Measurements from ENCODE around the gene BATF2.
A peak's percentile ranks its signal among the peaks of the same experiment; 100 is the strongest.

The BATF2 gene

DNA sequence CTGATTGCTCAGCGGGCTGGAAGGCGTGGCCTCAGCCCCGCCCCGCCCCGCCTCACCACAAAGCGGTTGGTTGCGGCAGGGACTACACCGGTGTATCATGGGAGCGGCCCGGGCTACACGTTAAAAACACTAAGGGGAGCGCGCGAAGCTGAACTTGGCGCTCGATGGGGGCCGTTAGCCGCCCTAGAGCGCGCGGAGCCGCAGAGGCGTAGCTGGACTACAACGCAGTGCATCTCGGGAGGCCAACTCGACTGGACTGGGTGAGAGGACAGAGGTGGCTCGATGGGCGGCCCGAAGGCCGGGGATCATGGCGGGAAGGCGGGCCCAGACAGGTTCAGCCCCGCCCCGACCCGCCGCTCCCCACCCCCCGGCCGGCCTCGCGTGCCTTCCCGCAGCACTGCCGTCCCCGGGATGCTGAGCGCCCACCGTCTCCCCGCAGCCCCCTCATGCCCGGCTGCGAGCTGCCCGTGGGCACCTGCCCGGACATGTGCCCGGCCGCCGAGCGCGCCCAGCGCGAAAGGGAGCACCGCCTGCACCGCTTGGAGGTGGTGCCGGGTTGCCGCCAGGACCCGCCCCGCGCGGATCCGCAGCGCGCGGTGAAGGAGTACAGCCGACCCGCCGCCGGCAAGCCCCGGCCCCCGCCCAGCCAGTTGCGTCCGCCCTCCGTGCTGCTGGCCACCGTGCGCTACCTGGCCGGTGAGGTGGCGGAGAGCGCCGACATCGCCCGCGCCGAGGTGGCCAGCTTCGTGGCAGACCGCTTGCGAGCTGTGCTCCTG lies 44.3 kb upstream of the BATF2 start, which contains the start of gene SAC3D1:
Gene SAC3D1 (plus strand): TSS at position 364 of the 776 bp plus-strand sequence. CDS start 83 bp downstream, at position 447.
- Histone ChIP-seq H3K27me3 (replicated peaks) (no peaks in the 10 kb centered on the region), H3K36me3 (replicated peaks) (peaks cover 6% of the 10 kb centered on the region), H3K27ac (peak within 1 kb of the TSS; percentile 66), H3K4me3 (ENCODE audit: low read depth, low read length) (peak within 1 kb of the TSS; percentile 67)
- TF ChIP-seq, protein P1, sequence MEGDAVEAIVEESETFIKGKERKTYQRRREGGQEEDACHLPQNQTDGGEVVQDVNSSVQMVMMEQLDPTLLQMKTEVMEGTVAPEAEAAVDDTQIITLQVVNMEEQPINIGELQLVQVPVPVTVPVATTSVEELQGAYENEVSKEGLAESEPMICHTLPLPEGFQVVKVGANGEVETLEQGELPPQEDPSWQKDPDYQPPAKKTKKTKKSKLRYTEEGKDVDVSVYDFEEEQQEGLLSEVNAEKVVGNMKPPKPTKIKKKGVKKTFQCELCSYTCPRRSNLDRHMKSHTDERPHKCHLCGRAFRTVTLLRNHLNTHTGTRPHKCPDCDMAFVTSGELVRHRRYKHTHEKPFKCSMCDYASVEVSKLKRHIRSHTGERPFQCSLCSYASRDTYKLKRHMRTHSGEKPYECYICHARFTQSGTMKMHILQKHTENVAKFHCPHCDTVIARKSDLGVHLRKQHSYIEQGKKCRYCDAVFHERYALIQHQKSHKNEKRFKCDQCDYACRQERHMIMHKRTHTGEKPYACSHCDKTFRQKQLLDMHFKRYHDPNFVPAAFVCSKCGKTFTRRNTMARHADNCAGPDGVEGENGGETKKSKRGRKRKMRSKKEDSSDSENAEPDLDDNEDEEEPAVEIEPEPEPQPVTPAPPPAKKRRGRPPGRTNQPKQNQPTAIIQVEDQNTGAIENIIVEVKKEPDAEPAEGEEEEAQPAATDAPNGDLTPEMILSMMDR (IDR thresholded peaks at IDR 0.05; ENCODE audit: low read depth, low read length, missing control alignments), result no peak
- in situ Hi-C loops (cut with HindIII; ENCODE audit: low pct_ligation_motif_present, low sequenced_read_pairs), result no loop called here
- DNase-seq, result peak; percentile 81

DNA sequence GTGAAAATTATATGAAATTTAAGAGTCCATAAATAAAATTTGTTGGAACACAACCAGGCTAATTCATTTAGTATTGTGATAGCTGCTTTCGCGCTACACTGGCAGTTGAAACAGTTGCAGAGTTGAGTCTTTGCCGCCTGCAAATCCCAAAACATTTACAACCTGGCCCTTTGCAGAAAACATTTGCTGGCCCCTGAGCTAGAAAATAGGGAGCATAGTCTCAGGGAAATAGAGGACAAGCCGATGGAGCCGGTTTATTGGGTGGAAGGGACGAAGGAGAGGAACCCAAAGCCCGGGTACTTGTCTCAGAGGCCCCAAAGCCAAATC lies 43.7 kb upstream of the BATF2 start:
- TF ChIP-seq, protein P1 (IDR thresholded peaks at IDR 0.05; ENCODE audit: low read depth, low read length, missing control alignments), result no peak

DNA sequence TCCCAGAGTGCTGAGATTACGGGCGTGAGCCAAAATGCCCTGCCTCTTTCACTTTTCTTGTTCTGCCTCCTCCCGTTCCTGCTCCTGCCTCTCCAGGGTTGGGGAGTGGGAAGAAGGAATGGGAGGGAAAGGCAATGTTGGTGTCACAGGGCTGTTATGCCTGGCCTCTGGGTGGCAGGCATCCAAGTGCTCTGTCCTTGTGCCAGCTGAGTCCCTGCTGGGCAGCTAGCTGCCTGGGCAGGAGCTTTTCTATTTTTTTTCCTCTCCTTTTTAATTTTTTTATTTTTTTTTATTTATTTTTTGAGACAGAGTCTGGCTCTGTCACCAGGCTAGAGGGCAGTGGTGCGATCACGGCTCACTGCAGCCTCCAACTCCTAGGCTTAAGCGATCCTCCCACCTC lies 40.2 kb upstream of the BATF2 start:
- in situ Hi-C loops (cut with HindIII; ENCODE audit: low pct_ligation_motif_present, low sequenced_read_pairs), result no loop called here
- no peak for DNase-seq
- no peak overlapping the region for H3K4me3 ChIP-seq (ENCODE audit: low read depth, low read length)
- H3K27me3 ChIP-seq (replicated peaks), result no peaks in the 10 kb centered on the region
- peaks cover 12% of the 10 kb centered on the region for H3K36me3 ChIP-seq (replicated peaks)
- H3K27ac ChIP-seq, result no peak overlapping the region
- TF ChIP-seq, protein P1 (IDR thresholded peaks at IDR 0.05; ENCODE audit: low read depth, low read length, missing control alignments), result no peak

More for the DNA sequence above, 43.7 kb upstream of the BATF2 start:
- peak overlapping the region; percentile 66 for H3K27ac ChIP-seq
- no peaks in the 10 kb centered on the region for H3K27me3 ChIP-seq (replicated peaks)
- peak overlapping the region; percentile 67 for H3K4me3 ChIP-seq (ENCODE audit: low read depth, low read length)
- no peak for DNase-seq
- in situ Hi-C loops (cut with HindIII; ENCODE audit: low pct_ligation_motif_present, low sequenced_read_pairs), result no loop called here
- H3K36me3 ChIP-seq (replicated peaks), result peaks cover 6% of the 10 kb centered on the region

DNA sequence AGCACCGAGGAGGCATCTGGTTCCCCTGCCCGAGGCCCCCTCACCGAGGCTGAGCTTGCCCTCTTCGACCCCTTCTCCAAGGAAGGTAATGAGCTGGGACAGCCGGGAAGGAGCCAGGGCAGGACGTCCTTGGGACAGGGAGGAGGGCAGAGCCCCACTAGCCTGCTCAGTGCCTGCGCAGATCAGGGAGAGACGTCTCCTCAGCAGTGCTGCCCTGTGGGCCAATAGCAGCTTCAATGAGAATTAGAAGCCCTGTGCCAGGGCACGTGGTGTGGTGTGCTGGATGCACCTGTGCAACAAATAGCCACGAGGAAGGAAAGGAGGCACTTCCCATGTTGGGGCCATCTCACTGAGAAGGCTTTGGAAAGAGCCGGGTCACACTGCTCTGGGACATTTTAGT lies 38.8 kb upstream of the BATF2 start:
- TF ChIP-seq, protein P1 (IDR thresholded peaks at IDR 0.05; ENCODE audit: low read depth, low read length, missing control alignments), result no peak
- in situ Hi-C loops (cut with HindIII; ENCODE audit: low pct_ligation_motif_present, low sequenced_read_pairs), result no loop called here
- Histone ChIP-seq H3K36me3 (replicated peaks) (peaks cover 12% of the 10 kb centered on the region), H3K4me3 (ENCODE audit: low read depth, low read length) (no peak overlapping the region), H3K27me3 (replicated peaks) (no peaks in the 10 kb centered on the region), H3K27ac (no peak overlapping the region)
- DNase-seq, result no peak

DNA sequence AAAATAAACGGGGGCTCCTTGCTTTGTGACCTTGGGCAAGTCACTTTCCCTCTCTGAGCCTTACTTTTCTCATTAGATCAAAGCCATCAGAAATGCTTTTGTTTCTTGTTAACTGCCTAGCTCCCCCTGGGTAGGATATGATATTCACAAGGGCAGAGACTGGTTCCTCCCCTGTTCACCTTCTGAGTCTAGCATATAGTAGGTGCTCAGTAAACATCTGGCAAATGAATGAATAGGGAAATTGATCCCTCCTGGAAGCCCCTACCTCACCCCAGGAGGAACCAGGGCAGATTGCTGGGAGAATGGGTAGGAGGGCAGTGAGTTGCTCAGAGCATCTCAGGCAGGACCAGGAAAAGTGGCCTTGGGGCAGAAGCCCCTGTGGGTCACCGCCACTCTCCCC lies 37.7 kb upstream of the BATF2 start:
- Histone ChIP-seq H3K36me3 (replicated peaks) (peaks cover 12% of the 10 kb centered on the region), H3K27me3 (replicated peaks) (no peaks in the 10 kb centered on the region), H3K27ac (no peak overlapping the region), H3K4me3 (ENCODE audit: low read depth, low read length) (no peak overlapping the region)
- DNase-seq, result no peak
- TF ChIP-seq, protein P1 (IDR thresholded peaks at IDR 0.05; ENCODE audit: low read depth, low read length, missing control alignments), result no peak
- in situ Hi-C loops (cut with HindIII; ENCODE audit: low pct_ligation_motif_present, low sequenced_read_pairs), result no loop called here

DNA sequence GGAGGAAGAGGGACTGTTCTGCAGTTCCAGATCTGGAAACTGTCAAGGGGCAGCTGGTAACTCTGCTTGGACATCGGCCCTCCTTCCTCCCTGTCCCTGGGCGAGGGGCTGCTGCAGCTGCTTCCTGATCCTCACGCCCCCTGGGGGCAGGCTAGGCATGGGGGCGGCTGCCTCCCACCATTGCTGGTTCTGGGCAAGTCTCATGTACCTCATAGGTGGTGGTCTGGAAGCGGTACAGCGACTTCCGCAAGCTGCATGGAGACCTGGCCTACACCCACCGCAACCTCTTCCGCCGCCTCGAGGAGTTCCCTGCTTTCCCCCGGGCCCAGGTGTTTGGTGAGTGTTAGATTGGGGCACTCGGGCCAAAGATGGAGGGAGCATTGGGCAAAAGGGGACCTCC lies 35.4 kb upstream of the BATF2 start:
- TF ChIP-seq, protein P1 (IDR thresholded peaks at IDR 0.05; ENCODE audit: low read depth, low read length, missing control alignments), result no peak
- DNase-seq, result no peak
- Histone ChIP-seq H3K27me3 (replicated peaks) (no peaks in the 10 kb centered on the region), H3K27ac (no peak overlapping the region), H3K36me3 (replicated peaks) (peaks cover 9% of the 10 kb centered on the region), H3K4me3 (ENCODE audit: low read depth, low read length) (no peak overlapping the region)
- in situ Hi-C loops (cut with HindIII; ENCODE audit: low pct_ligation_motif_present, low sequenced_read_pairs), result no loop called here
